Stimulated activated memory B cell treated with anti-CD40 and anti-IgM and Interleukin-4, amounts not matched to agents 10 μg/mL and 1 μg/mL and 100 μg/mL, for 72 hours (primary cell): ENCODE results near the gene ZC3H12D.

Experiments used
- ATAC-seq: fragments of 150-1000 bp; cut with Tn5 transposase; 2 replicates; pipeline ENCODE4 v1.10.0; 2021
- H3K27ac Mint-ChIP-seq: one replicate; pipeline ENCODE4 v1.8.0; 2022; ENCODE audit warnings: mild to moderate bottlenecking, mixed read lengths
- H3K27me3 Mint-ChIP-seq: one replicate; pipeline ENCODE4 v1.8.0; 2022; ENCODE audit warnings: mixed read lengths
- H3K36me3 Mint-ChIP-seq: one replicate; pipeline ENCODE4 v1.8.0; 2022; ENCODE audit warnings: mixed read lengths
- H3K4me1 Mint-ChIP-seq: one replicate; pipeline ENCODE4 v1.8.0; 2022; ENCODE audit warnings: mixed read lengths
- H3K4me3 Mint-ChIP-seq: one replicate; pipeline ENCODE4 v1.8.0; 2022; ENCODE audit warnings: mild to moderate bottlenecking, moderate library complexity, mixed read lengths
- H3K9me3 Mint-ChIP-seq: one replicate; pipeline ENCODE4 v1.8.0; 2022; ENCODE audit warnings: mixed read lengths

Gene ZC3H12D

DNA sequence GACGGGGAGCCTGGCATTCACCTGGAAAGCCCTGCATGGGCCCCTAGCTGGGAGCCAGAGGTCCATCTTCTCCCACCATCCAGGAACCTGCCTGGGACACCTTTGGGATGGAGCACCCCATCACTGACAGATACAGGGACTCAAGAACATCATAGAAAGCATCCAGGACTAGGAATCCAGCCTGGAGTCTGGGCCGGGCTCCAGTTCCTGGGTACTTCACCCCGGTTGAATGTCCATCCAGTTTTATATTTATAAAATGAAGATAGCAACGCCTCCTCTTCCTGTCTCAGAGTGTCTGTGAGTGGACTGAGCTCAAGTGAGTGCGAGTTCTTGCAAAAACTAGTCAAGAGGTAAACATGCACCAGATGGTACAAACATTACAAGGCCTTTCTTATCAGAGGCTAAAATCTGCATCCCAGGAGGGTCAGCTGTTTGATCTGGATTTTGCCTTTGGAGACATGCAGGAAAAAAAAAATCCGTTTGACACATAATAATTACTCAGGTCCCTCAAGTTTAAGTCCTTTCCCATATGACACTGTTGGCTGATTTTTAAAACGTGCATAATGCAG, 27.4 kb downstream of the ZC3H12D start:
- ATAC-seq = no peak

DNA sequence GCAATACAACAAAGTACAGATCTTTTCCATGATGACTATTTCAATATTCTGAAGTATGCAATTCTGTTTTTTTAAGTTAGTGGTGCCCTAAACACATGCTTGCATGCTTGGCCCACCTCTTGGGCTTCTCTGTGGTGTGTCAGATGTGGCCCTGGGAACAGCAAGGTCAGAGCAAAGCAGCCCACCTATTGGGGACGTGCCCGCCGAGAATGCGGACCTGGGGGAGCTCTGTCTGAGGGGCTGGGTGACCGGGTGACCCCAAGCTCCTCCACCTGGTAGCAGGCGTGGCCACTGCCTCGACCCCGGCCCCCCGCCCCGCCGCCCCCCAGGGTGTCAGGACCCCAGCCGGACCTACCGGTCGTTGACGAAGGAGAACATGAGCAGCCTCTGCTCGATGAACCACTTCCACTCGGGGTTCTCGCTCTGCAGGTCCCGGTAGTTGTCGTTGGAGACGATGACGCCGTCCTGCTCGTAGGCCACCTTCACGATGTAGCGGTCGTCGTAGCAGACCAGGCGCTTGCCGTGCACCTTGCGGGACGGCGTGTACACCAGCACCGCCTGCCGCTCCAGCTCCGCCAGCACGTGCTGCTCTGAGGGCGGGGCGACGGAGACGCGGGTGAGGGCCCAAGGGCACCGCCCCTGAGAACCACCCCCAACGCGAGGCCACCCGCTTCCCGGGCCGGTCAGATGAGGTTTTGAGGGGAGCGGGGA, 28.3 kb downstream of the ZC3H12D start:
- no peak for ATAC-seq
- Mint-ChIP-seq H3K9me3 (no peaks in the 10 kb centered on the region), H3K36me3 (peaks cover 49% of the 10 kb centered on the region), H3K27ac (no peak overlapping the region), H3K4me3 (no peak overlapping the region), H3K4me1 (peaks cover 16% of the 10 kb centered on the region), H3K27me3 (no peaks in the 10 kb centered on the region)

More for the DNA sequence above, 27.4 kb downstream of the ZC3H12D start:
- Mint-ChIP-seq H3K9me3 (no peaks in the 10 kb centered on the region), H3K4me1 (peaks cover 20% of the 10 kb centered on the region), H3K27me3 (no peaks in the 10 kb centered on the region), H3K4me3 (no peak overlapping the region), H3K27ac (no peak overlapping the region), H3K36me3 (peaks cover 52% of the 10 kb centered on the region)

GRCh38 chr6:149455031-149455732, 29.6 kb downstream of the ZC3H12D start:
- Mint-ChIP-seq H3K4me1 (peaks cover 16% of the 10 kb centered on the region), H3K4me3 (no peak overlapping the region), H3K27ac (peak overlapping the region; percentile 76), H3K27me3 (no peaks in the 10 kb centered on the region), H3K9me3 (no peaks in the 10 kb centered on the region), H3K36me3 (peaks cover 42% of the 10 kb centered on the region)
- ATAC-seq = no peak

DNA sequence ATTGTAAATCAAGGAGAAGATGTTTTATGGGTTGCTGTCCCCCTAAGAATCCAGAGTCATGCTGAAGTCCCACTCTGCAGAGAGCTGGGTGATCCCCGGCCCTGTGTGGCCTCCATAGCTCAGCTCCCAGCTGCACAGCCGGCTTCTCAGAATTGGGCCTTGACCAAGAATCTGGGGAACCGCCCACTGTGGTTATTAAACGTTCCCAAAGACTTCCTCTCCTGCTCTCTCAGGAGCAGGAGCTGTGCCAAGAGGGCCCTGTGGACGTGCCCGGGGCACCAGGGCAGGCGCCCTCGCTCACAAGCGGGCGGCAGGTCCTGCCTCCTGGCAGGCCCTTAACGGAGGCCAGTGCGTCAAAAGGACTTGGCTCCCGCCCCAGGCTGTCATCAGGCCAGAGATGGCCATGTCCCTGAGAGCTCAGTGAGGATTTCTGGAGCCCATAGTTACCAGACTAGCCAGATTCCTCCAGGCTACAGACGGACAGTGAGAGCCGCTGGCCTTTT, 30.4 kb downstream of the ZC3H12D start:
- ATAC-seq = no peak
- Mint-ChIP-seq H3K9me3 (no peaks in the 10 kb centered on the region), H3K27me3 (no peaks in the 10 kb centered on the region), H3K4me1 (peaks cover 14% of the 10 kb centered on the region), H3K4me3 (no peak overlapping the region), H3K36me3 (peaks cover 41% of the 10 kb centered on the region), H3K27ac (no peak overlapping the region)

DNA sequence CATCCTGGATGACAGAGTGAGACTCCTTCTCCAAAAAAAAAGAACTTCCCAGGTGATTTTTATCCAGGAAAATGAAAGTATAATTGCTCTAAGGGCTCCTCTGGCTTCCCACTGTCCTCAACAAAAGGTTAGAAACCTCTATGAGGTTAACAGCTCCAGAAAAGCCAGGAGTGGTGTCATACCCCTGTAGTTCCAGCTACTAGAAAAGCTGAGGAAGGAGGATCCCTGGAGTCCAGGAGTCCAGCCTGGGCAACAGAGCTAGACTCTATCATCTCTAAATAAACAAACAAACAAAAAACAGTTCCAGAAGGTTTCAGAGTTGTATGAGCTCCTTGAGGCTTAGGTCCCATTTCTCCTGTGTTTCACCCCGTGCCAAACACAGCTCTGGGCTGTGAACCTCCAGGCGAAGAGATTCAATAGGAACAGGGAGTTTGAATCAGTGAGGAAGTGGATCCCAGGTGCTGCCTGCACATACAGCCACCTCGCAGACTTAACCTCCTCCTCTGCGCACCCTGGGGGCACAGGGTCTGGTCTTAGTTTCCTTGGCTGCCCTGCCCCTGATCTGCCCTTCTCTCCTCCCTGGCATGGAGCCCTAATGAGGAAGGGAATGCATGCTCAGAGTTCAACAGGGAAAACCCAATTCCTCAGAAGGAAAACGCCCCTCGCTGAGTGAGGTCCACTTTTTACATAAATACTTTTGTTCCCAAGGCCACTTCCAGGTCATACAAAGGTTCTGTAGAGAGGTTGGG, 31.0 kb downstream of the ZC3H12D start:
- Mint-ChIP-seq H3K9me3 (no peaks in the 10 kb centered on the region), H3K27me3 (no peaks in the 10 kb centered on the region), H3K36me3 (peaks cover 40% of the 10 kb centered on the region), H3K27ac (no peak overlapping the region), H3K4me1 (peaks cover 8% of the 10 kb centered on the region), H3K4me3 (no peak overlapping the region)
- no peak for ATAC-seq

GRCh38 chr6:149452037-149452939, 32.5 kb downstream of the ZC3H12D start:
- Mint-ChIP-seq H3K36me3 (peaks cover 32% of the 10 kb centered on the region), H3K27ac (no peak overlapping the region), H3K4me3 (no peak overlapping the region), H3K9me3 (no peaks in the 10 kb centered on the region), H3K4me1 (peaks cover 8% of the 10 kb centered on the region), H3K27me3 (no peaks in the 10 kb centered on the region)
- ATAC-seq = no peak

GRCh38 chr6:149451376-149452036, 33.3 kb downstream of the ZC3H12D start:
- Mint-ChIP-seq H3K4me3 (no peak overlapping the region), H3K27ac (no peak overlapping the region), H3K4me1 (peaks cover 10% of the 10 kb centered on the region), H3K27me3 (no peaks in the 10 kb centered on the region), H3K36me3 (peaks cover 29% of the 10 kb centered on the region), H3K9me3 (no peaks in the 10 kb centered on the region)
- ATAC-seq = peak; percentile 57

DNA sequence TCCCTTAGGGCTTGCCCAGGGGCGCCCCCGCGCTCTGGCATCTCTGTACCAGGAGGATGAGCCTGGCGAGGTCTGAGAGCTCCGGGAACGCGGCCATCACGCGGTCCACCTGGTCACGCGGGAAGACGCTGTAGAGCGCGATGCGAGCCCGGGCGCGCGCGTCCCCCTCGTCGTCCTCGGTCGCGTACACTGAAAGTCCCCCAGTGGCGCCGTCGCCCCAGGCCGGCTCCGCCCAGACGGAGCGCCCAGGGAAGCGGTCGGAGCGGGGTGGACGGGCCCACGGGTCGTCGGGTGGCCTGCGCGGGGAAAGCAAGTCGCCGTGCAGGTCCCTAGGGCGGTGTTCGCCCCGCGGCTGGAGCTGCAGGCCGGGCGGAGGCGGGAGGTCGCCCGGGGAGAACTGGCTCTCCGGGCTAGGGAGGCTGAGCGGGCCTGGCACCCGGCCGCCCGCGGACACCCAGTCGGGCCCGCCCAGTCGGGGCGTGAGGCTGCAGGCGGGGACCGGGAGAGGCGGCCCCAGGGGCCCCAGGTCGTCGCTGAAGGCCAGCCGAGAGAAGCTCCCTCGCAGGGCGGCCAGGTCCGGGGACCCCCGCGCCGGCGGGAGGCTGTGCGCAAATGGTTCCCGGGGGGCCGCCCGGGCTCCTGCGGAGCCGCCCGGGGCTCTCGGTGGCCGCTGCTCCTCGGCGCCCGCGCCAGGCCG, 34.0 kb downstream of the ZC3H12D start:
- Mint-ChIP-seq H3K4me1 (peaks cover 16% of the 10 kb centered on the region), H3K36me3 (peaks cover 33% of the 10 kb centered on the region), H3K27me3 (no peaks in the 10 kb centered on the region), H3K4me3 (no peak overlapping the region), H3K27ac (no peak overlapping the region), H3K9me3 (no peaks in the 10 kb centered on the region)
- peak; percentile 50 for ATAC-seq

DNA sequence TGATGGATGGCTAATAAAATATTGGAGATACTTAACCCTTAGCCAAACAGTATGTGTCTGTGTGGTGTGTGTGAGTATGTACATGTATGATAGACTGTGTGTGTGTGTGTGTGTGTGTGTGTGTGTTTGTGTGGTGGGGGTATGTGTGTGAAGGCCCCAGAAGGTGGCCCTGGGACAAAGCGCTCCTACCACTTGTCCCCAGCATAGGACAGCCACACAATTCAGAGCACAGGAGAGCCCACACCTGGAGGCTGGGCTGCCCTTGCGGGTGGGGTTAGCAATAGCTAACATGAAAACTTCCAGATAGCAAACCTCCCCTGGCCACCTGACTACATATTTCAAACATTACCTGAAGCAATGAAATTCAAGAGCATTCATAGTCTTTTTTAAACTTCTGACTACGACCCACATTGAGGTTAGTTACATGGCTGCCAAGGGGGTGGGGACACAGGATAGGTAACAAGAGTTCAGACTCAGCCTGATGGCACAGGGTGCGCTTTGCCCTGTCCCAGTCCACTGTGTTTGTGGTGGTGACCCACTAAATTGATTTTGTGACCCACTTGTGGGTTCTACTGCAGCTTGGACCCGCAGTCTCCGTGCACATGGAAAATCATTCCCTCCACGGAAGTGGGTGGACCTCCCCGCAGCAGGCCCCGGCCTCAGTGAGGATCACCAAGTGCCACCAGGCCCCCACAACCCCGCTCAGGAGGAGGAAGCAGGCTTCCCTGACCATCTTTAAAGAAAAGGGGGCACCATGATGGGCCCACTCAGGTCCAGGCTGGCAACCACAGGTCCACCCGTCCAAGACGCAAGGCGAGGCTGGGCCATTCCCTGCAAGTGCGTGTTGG, 34.8 kb downstream of the ZC3H12D start:
- no peaks in the 10 kb centered on the region for H3K9me3 Mint-ChIP-seq
- H3K4me1 Mint-ChIP-seq = peaks cover 19% of the 10 kb centered on the region
- H3K4me3 Mint-ChIP-seq = no peak overlapping the region
- peaks cover 27% of the 10 kb centered on the region for H3K36me3 Mint-ChIP-seq
- ATAC-seq = no peak
- no peak overlapping the region for H3K27ac Mint-ChIP-seq
- H3K27me3 Mint-ChIP-seq = no peaks in the 10 kb centered on the region

DNA sequence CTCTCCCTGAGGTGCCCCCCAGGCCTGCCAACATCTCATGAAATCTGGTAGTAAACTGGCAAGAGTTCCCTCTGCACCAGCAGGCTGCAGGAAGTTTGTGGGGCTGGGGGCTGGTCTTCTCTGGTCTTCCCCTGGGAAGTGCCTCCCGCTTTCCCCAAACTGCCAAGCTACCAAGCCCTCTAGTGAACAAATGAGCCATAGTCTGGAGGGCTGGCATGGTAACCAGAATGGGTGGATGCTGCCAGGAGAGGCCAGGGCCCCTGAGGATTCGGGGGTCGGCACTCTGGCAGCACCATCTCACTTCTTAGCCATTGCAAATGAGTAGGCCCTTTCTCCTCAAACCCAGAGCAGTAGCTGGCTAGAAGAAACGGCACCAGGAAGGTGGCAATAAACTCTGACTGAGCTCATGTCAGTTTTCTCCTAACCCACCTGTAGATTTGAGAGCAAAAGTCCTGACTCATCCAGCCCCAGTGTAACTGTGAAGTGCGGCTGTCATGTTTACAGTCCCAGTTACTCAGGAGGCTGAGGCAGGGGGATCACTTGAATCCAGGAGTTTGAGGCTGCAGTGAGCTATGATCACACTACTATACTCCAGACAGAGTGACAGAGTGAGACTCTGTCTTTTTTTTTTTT, 35.9 kb downstream of the ZC3H12D start:
- Mint-ChIP-seq H3K9me3 (no peaks in the 10 kb centered on the region), H3K4me3 (no peak overlapping the region), H3K4me1 (peaks cover 18% of the 10 kb centered on the region), H3K36me3 (peaks cover 25% of the 10 kb centered on the region), H3K27me3 (no peaks in the 10 kb centered on the region), H3K27ac (no peak overlapping the region)
- no peak for ATAC-seq

DNA sequence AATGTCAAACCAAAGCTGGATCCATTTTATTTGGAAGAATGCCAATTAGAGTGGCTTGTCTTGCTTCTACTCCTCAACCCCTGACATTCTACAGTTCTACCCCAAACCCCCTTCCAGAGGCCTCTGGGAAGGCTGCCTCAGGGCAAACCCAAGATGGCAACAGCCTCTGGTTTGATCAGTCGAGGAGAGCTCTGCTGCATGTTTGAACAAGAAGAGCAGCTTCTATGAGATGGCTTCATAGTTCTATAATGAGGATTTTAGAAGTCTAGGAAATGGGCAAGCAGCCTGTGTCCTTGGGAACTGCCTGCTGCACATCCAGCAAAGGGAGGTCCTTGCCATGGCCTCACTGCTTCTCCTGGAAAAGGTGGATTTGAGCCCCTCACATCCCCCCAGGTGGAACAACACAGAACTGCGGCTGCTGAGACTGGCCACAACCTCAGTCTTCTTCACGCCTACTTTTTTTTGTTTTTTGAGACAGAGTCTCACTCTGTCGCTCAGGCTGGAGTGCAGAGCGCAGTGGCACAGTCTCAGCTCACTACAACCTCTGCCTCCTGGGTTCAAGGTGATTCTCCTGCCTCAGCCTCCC, 37.9 kb downstream of the ZC3H12D start:
- no peak for ATAC-seq
- Mint-ChIP-seq H3K27me3 (no peaks in the 10 kb centered on the region), H3K4me3 (no peak overlapping the region), H3K4me1 (peaks cover 24% of the 10 kb centered on the region), H3K9me3 (no peaks in the 10 kb centered on the region), H3K36me3 (peaks cover 25% of the 10 kb centered on the region), H3K27ac (peak overlapping the region; percentile 23)

- Mint-ChIP-seq H3K36me3 (peaks cover 25% of the 10 kb centered on the region), H3K4me3 (no peak overlapping the region), H3K4me1 (peaks cover 24% of the 10 kb centered on the region), H3K27ac (peak overlapping the region; percentile 59), H3K27me3 (no peaks in the 10 kb centered on the region), H3K9me3 (no peaks in the 10 kb centered on the region)
- peak; percentile 56 for ATAC-seq
These were observed 39.2 kb downstream of the ZC3H12D start for GRCh38 chr6:149445573-149445972.
